GM11168 (cell line): Measurements from ENCODE around the gene ILRUN.
"Not testable (repeated sequence)": the region's sequence is repeated elsewhere in the genome, so short reads cannot be mapped to it uniquely, and the experiment has no call there.

Experiments
- in situ Hi-C: fragments of 300-500 bp; cut with MboI; formaldehyde crosslinking; loops from one replicate; pipeline ENCODE4 v1.12.0; 2022; ENCODE audit warnings: low sequenced_read_pairs; ENCODE audit not compliant: unreplicated experiment

The ILRUN gene

DNA sequence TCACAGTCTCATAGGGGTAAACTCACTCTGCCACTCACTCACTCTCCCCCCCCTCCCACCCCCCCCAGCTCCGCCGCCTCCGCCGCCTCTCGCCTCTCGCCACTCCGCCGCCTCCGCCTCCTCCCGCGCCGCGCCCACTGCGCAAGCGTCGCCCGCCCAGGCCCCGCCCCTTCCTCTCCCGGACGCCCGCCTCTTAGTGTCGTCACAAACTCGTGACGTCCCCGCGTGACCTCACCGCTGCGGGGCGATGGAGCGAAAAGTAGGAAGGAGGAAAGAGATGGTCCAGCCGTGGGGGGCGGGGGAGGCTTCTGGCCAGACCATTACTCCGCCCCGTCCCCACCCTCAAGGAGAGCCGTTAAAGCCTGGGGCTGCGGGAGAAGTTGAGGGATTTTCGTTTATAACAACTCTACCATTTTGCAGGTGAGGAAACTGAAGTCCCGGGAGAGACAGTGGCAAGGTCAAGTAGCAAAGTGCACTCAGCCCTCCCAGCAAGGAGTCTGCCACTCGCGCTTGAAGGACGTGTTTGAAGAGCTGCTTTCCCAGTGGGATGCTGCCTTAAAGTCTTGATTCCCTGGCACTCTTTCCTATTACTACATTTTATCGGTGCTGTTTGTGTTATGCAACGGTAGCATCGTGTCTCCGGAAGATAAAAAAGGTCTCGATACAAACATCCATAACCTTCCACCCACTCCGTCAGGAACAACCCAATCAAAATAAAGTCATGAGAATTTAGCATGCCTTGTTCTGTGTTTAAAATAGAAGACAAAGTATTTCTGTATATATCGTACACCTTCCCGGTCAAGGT, at the start of gene ILRUN:
Gene ILRUN, minus strand, starts transcription at position 29 of the 805 bp plus-strand sequence. CDS start 164 bp downstream, outside the sequence.
- in situ Hi-C loops = no loop called here

DNA sequence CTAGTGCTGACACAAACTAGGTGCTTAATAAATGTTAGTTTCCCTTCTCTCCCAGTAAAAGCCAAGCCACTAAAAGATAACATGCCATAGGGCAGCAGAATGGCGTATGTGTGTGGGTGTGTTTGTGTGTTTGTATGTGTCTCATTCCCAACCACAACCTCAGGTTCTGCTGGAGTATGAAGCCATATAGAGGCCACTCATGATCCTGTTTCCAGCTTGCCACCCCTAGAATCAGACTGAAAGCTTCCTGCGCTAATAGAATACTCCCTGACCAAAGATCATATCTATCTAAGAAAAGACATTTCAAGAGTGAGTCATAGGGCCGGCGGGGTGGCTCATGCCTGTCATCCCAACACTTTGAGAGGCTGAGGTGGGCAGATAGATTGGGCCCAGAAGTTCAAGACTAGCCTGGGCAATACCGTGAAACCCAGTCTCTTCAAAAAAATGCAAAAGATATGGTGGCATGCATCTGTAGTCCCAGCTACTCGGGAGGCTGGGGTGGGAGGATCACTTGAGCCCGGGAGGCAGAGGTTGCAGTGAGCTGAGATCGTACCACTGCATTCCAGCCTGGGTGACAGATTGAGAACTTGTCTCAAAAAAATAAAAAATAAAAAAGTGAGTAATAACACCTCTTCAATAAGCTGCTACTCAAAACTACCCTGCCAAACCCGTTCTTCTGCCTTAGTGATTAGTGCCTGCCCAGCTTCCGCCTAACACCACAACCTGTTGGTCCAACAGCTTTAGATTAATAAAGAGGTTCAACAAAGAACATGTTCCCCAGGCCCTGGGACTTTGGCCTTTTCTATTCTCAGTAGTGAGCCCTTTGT, 48.9 kb upstream of the ILRUN start:
- in situ Hi-C loops = no loop called here

DNA sequence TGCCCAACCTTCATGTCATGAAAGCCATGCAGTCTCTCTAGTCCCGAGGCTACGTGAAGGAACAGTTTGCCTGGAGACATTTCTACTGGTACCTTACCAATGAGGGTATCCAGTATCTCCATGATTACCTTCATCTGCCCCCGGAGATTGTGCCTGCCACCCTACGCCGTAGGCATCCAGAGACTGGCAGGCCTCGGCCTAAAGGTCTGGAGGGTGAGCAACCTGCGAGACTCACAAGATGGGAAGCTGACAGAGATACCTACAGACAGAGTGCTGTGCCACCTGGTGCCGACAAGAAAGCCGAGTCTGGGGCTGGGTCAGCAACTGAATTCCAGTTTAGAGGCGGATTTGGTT, 47.7 kb upstream of the ILRUN start:
- in situ Hi-C loops = not testable (repeated sequence)

DNA sequence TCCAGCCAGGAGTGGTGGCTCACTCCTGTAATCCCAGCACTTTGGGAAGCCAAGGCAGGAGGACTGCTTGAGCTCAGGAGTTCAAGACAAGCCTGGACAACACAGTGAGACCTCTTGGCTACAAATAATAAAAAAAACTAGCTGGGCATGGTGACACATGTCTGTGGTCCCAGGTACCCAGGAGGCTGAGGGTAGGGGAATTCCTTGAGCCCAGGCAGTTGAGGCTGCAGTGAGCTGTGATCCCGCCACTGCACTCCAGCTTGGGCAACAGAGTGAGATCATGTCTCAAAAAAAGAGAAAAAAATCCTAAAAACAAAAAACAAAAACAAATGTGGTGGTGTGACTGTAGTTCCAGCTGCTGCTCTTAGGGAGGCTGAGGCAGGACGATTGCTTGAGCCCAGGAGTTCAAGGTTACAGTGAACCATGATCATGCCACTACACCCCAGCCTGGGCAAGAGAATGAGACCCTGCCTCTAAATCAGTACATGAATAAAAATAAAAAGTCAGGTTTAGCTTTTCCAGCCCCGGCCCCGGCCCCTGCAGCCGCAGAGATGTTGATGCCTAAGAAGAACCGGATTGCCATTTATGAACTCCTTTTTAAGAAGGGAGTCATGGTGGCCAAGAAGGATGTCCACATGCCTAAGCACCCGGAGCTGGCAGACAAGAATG, 47.2 kb upstream of the ILRUN start:
- in situ Hi-C loops = no loop called here

DNA sequence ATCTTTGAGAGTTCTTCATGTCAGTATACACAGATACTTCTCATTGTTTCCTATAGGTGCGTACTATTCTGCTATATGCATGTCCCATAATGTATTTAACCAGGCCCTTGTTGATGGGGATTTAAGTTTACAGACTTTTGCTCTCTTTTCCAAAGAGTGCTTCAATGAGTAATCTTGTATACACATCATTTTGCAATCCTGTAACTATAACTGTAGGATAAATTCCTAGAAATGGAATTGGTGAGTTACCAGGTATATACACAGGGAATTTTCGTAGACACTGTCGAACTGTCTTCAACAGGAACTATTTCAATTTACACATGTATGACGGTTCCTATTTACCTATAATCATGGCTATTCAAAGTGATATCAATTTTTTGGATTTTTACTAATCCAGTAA, 45.5 kb upstream of the ILRUN start:
- in situ Hi-C loops = no loop called here

DNA sequence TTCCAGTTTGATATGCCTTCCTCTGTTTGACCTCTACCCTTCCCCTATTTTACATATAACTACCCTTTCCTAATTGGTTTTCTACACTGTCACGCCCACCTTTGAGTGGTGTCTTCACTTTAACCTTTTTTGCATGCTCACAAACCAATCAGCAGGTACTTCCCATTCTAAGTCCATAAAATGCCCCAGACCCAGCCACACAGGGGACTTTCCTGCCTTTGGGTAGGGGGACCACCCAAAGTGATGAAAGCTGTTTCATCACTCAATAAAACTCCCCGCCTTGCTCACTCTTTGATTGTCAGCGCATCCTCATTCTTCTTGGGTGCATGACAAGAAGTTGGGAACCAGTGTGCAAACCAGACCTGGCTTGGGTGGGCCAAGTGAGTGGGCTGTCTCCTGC, 40.3 kb upstream of the ILRUN start:
- in situ Hi-C loops = no loop called here

DNA sequence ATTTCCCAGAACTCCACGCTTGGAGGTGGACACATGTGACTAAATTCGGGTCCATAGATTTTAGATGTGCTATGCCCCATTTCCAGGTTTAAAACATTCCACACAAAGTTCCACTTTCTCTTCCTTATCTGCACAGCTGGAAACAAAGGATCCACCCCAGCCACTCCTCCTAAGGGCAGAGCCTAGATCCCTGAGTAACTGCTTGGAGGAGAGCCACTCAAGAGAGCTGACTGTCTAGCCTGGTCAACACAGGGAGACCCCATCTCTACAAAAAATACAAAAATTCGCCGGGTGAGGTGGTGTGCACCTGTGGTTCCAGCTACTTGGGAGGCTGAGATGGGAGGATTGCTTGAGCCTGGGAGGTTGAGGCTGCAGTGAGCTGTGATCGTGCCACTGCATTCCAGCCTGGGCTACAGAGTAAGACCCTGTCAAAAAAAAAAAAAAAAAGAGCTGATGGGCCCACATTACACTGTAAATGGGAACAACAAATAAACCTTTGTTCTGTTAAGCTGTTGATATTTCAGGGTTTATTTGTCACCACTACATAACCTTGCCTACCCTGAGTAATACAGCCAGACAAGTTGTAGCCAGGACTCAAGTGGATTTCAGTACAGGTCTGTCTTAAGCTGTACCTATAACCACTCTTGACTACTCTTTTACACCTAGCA, 35.0 kb upstream of the ILRUN start:
- in situ Hi-C loops = no loop called here

DNA sequence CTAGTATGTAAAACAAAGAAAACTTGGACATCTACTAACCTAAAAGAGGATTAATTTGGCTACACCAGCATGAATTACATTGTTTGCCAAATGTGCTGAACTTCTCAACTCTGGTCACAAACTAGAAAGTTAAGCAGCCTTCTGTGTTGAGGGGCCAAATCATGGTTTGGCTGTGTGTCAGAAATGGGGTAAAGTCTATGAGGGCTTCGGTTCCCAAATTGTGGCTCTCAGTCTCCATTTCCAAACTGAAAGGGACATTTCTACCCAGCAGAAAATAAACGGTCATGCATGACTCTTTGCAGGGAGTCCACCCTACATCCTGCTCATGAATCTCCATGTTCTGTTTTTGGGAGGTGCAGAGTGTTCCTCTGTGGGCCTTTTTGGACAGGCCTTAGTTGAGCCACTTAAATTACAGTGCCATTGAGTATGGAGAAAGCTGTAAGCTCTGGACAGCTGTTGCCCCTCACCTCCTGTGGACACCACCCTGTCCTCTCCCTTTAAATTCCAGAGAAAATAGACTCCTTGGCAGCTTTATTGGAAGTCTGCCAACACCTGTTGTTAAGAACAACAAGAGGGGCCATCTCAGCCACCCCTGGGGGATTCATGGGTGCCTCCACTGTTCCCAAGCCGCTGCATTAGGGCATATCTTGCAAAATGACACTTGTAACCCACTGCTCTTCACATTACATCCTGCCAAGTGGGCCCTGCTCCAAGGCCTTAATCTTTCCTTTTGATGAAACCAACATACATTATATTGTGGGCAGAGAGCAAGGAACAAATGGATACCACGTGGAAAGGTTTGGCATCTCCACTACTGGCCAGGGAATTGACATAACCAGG, 33.3 kb upstream of the ILRUN start:
- in situ Hi-C loops = no loop called here

DNA sequence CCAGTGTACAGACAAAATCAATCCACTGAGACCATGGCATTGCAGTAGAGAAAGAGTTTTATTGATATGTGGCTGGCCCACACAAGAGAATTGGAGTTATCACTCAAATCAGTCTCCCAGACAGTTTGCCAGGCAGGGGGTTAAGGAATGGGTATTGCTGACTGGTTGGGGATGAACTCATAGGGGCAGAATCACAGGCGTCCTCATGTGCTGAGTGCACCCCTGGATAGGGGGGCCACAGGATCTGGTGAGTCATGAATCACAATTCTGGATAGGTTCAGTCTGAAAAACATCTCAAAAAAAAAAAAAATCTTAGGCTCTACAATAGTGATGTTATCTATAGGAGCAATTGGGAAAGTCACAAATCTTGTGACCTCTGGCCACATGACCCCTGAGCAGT, 29.5 kb upstream of the ILRUN start:
- in situ Hi-C loops = no loop called here

DNA sequence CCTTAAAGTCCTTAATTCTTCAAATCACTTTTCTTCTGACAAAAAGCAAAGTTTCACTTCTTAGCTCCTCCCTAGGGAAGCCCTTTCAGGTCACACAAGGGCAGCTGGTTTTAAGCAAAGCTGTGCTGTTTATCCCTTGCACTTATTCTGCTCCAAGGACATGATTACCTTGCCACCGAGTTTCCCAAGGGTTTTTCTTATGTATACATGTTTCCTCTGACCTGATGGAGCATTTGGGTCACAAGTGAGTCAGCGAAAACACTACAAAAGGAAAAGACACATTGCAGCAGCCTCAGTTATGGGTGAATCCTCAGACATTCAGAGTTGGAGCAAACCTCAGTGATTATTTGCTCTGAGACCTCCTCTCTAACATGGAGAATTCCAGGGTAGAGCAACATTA, 26.6 kb upstream of the ILRUN start:
- in situ Hi-C loops = no loop called here

DNA sequence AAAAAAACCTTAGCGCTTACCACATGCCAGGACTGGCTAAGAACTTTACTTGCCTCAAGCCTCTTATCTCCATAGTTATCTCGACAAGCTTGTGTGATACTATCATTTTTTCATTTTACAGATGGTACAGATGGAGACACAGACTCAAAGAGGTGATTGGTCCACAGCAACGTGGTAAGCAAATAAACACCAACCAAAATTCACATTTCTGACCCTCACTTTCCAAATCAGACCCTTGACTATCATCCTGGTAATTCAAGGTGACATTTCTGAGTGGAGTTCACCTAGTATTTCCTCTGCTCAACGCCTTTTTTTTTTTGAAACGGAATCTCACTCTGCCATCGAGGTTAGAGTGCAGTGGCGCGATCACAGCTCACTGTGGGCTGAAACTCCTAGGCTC, 25.9 kb upstream of the ILRUN start:
- in situ Hi-C loops = no loop called here

DNA sequence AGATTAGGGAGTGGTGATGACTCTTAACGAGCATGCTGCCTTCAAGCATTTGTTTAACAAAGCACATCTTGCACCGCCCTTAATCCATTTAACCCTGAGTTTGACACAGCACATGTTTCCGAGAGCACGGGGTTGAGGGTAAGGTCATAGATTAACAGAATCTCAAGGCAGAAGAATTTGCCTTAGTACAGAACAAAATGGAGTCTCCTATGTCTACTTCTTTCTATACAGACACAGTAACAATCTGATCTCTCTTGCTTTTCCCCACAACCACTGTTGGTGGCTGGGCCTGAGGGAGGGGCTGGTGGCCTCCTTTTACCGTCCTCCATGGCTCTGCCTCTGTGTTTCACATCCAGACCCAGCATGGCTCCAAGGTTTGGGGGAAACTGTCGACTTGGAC, 23.6 kb upstream of the ILRUN start:
- in situ Hi-C loops = not testable (repeated sequence)

DNA sequence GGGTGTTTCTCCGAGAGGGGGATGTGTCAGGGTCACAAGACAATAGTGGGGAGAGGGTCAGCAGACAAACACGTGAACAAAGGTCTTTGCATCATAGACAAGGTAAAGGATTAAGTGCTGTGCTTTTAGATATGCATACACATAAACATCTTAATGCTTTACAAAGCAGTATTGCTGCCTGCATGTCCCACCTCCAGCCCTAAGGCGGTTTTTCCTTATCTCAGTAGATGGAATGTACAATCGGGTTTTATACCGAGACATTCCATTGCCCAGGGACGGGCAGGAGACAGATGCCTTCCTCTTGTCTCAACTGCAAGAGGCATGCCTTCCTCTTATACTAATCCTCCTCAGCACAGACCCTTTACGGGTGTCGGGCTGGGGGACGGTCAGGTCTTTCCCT, 23.1 kb upstream of the ILRUN start:
- in situ Hi-C loops = not testable (repeated sequence)

DNA sequence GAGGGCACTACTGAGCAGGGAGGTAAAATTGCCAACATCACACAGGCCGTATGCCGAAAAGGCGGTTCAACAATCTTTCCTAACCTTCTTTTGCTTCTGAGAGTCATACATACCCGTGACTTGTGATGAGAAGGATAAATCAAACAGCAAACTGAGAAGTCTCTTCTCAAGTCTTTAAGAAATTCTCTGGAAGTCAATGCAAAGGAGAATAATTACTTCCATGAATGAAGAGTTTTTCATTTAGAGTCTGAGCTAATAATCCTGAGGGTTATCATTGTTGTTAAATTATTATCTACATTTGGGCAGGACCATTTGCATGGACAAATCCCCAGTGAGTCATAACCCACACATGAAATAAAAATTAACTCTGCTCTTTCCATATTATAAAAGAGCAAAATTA, 22.4 kb upstream of the ILRUN start:
- in situ Hi-C loops = no loop called here

DNA sequence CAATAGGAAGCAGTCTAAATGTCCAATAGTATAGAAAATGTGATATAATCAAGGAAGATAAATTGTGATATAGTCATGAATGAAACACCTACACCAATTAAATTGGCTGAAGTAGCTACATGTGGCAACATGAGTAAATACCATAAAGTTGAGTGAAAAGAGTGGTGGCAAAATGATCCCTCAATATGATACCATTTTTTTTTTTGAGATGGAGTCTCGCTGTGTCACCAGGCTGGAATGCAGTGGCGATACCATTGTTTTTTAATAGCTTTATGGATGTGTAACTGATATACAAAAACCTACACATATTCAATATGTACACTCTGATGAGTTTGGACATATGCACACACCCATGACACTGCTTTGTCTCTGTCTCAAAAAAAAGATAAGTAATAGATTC, 20.9 kb upstream of the ILRUN start:
- in situ Hi-C loops = no loop called here

DNA sequence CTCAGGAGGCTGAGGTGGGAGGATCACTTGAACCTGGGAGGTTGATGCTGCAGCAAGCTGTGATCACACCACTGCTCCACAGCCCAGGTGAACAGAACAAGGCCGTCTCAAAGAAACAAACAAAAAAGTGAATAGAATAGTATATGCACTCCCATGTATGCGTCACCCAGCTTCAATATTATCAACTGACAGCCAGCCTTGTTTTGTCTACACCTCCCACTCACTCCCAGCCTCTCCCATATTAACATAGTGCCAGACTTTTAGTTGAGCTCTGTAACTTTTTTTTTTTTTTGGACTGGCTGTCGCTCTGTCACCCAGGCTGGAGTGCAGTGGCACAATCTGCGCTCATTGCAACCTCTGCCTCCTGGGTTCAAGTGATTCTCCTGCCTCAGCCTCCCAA, 18.1 kb upstream of the ILRUN start:
- in situ Hi-C loops = no loop called here

DNA sequence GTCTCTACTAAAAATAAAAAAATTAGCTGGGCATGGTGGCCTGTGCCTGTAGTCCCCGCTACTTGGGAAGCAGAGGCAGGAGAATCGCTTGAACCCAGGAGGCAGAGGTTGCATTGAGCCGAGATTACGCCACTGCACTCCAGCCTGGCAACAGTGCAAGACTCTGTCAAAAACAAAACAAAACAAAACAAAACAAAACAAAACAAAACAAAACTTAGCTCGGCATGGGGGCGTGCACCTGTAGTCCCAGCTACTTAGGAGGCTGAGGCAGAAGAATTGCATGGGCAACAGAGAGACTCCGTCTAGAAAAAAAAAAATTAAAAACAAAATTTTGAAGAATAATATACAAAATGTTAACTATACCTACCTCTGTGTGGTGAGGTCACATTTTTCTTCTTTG, 16.3 kb upstream of the ILRUN start:
- in situ Hi-C loops = not testable (repeated sequence)

DNA sequence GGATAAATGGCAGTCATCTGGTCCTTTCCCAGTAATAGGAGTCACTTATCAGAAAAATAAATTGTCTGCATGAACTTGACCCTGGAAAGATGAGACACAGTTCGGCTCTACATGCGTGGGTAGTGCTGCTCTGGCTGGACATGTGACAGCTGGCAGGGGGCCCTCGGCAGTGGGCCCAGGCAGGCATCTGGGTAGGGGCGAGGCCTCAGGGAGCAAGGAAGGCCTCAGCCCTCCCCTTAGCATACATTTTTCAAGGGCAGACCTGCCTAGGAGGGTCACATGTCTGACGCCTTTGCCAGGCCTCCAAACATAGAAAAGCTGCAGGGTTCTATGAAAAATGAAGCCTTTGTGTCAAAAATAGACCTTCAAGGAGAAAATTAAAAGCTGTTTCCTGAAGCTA, 12.8 kb upstream of the ILRUN start:
- in situ Hi-C loops = no loop called here

DNA sequence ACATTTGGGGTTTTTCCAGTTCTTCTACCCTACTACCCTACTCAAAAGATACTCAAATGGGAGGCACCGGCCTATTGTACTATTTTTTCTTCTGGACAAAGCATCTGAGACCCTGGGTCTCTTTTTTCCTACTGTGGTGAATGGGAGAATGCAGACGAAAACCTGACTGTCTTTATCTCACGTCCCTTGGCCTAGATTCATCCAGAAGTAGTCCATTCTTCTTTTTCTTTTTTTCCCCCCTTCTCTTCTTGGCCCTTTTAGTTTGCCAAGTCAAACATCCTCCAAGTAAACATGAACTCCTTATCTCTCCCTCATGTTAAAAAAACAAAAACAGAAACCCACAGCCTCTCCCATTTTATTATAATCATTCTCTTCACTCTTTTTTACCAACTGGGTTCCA, 8.7 kb upstream of the ILRUN start:
- in situ Hi-C loops = no loop called here

DNA sequence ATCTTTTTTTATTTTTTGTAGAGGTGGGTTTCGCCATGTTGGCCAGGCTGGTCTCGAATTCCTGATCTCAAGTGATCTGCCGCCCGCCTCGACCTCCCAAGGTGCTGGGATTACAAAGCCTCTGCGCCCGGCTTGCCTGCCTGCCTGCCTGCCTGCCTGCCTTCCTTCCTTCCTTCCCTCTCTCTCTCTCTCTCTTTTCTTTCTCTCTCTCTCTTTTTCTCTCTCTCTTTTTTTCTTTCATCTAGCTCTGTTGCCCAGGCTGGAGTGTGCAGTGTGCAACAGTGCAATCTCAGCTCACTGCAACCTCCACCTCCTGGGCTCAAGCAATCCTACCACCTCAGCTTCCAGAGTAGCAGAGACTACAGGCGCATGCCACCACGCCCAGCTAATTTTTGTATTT, 4.6 kb upstream of the ILRUN start:
- in situ Hi-C loops = no loop called here
